ENCODE measurements around the gene MTFP1. TPM values are rescaled to one million over a fixed set of nuclear protein-coding genes. Genes with fewer than 3 reads are reported as not detected.

MTFP1 gene
- total and polyA plus RNA-seq, 2 experiments from 2014 or later, result 54.6 to 64.1 TPM

DNA sequence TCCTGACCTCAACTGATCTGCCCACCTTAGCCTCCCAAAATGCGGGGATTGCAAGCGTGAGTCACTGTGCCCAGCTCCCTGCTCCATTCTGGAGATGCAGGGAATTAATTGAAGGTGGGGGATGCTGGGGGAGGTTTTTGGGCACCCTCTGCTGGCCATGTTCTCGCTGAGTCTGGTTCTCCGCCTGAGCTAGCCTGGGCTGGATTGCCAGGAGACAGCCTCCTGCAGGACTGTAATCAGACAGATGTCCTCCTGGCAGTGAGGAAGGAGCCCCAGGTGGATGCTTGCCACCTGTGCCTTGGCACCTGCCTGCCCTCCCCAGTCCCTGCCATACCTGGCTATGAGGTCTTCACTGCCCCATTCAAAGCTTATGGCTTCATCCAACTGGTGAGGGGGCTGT is 5.4 kb downstream of the MTFP1 start:
- no peak overlapping the region for H2AFZ ChIP-seq
- ATAC-seq (no peak; the same call in 2 of the 3 replicates), DNase-seq (ENCODE audit: low spot score) (peak; percentile 41)
- H3K27ac Mint-ChIP-seq, result no peak overlapping the region
- H3K36me3 Mint-ChIP-seq (ENCODE audit: low read depth), result peaks cover 15% of the 10 kb centered on the region
- no peaks in the 10 kb centered on the region for H3K27me3 ChIP-seq (ENCODE audit: insufficient read depth)
- peaks cover 6% of the 10 kb centered on the region for H3K9me3 Mint-ChIP-seq
- no peaks in the 10 kb centered on the region; the same call in 1 of the 2 replicates for H3K36me3 ChIP-seq (ENCODE audit: insufficient read depth)
- no peak overlapping the region for H3K4me3 ChIP-seq
- H3K9me2 ChIP-seq (ENCODE audit: insufficient read depth), result 0 out of 2 replicates have a peak, but pooled peaks cover 4% of the 10 kb centered on the region
- no peaks in the 10 kb centered on the region for H4K20me1 ChIP-seq (replicated peaks; ENCODE audit: insufficient read depth)
- H3K4me3 Mint-ChIP-seq, result no peak overlapping the region
- H3K27me3 Mint-ChIP-seq (ENCODE audit: insufficient read depth, low read depth, poor library complexity), result peaks cover 8% of the 10 kb centered on the region
- H3K27ac ChIP-seq (ENCODE audit: low read depth), result no peak overlapping the region
- H3K4me1 ChIP-seq (ENCODE audit: insufficient read depth), result no peaks in the 10 kb centered on the region; the same call in 1 of the 2 replicates
- no peaks in the 10 kb centered on the region for H3K79me2 ChIP-seq (replicated peaks; ENCODE audit: insufficient read depth)
- H3F3A ChIP-seq (replicated peaks; ENCODE audit: low read depth), result peaks cover 3% of the 10 kb centered on the region; the same call in 1 of the 2 replicates
- H3K4me1 Mint-ChIP-seq, result peaks cover 13% of the 10 kb centered on the region
- H3K4me2 ChIP-seq, result no peak overlapping the region
- no peak for TF ChIP-seq EZH2 (IDR thresholded peaks at IDR 0.05; ENCODE audit: low read depth, unreplicated experiment)
- TF ChIP-seq, protein P1, sequence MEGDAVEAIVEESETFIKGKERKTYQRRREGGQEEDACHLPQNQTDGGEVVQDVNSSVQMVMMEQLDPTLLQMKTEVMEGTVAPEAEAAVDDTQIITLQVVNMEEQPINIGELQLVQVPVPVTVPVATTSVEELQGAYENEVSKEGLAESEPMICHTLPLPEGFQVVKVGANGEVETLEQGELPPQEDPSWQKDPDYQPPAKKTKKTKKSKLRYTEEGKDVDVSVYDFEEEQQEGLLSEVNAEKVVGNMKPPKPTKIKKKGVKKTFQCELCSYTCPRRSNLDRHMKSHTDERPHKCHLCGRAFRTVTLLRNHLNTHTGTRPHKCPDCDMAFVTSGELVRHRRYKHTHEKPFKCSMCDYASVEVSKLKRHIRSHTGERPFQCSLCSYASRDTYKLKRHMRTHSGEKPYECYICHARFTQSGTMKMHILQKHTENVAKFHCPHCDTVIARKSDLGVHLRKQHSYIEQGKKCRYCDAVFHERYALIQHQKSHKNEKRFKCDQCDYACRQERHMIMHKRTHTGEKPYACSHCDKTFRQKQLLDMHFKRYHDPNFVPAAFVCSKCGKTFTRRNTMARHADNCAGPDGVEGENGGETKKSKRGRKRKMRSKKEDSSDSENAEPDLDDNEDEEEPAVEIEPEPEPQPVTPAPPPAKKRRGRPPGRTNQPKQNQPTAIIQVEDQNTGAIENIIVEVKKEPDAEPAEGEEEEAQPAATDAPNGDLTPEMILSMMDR (conservative IDR thresholded peaks at IDR 0.05; ENCODE audit: low read depth in 2 of 2), result peak; percentile 21 to 57; a peak in 2 of 4 replicates

DNA sequence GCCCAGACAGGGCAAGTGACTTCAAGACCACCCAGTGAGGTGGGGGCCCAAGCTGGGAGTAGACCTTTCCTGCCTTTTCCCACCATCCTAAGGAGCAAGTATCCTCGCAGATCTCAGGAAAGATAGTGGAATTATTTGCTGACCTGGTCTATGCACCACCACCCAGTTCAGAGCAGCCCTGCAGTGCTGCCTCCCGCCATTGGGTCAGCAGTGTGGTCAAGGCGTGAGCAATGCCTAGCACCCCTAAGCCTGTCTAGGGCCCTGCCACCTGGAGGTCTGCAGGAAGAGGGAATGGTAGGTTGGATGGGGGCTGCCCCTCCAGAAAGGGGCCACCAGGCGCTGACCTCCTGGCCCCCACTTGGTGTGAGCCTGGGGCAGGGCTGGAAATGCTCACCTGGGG is 6.5 kb downstream of the MTFP1 start:
- no peaks in the 10 kb centered on the region for H3K79me2 ChIP-seq (replicated peaks; ENCODE audit: insufficient read depth)
- no peak overlapping the region for H3K27ac ChIP-seq (ENCODE audit: low read depth)
- H3K27ac Mint-ChIP-seq, result no peak overlapping the region
- no peak overlapping the region for H3K4me3 ChIP-seq
- H3K4me2 ChIP-seq, result no peak overlapping the region
- peaks cover 3% of the 10 kb centered on the region; the same call in 1 of the 2 replicates for H3F3A ChIP-seq (replicated peaks; ENCODE audit: low read depth)
- H3K9me3 Mint-ChIP-seq, result peaks cover 7% of the 10 kb centered on the region
- ATAC-seq, result peak; percentile 34; the same call in 2 of the 3 replicates
- DNase-seq (ENCODE audit: low spot score), result no peak
- peaks cover 14% of the 10 kb centered on the region for H3K36me3 Mint-ChIP-seq (ENCODE audit: low read depth)
- 0 out of 2 replicates have a peak, but pooled peaks cover 4% of the 10 kb centered on the region for H3K9me2 ChIP-seq (ENCODE audit: insufficient read depth)
- H3K4me1 ChIP-seq (ENCODE audit: insufficient read depth), result no peaks in the 10 kb centered on the region
- no peak overlapping the region for H3K4me3 Mint-ChIP-seq
- H3K27me3 Mint-ChIP-seq (ENCODE audit: insufficient read depth, low read depth, poor library complexity), result peaks cover 8% of the 10 kb centered on the region
- no peaks in the 10 kb centered on the region; the same call in 1 of the 2 replicates for H3K36me3 ChIP-seq (ENCODE audit: insufficient read depth)
- no peaks in the 10 kb centered on the region for H3K27me3 ChIP-seq (ENCODE audit: insufficient read depth)
- no peaks in the 10 kb centered on the region for H4K20me1 ChIP-seq (replicated peaks; ENCODE audit: insufficient read depth)
- peaks cover 15% of the 10 kb centered on the region for H3K4me1 Mint-ChIP-seq
- no peak overlapping the region for H2AFZ ChIP-seq
- TF ChIP-seq STAT1 (IDR thresholded peaks at IDR 0.05; ENCODE audit: unreplicated experiment) (no peak), EZH2phosphoT487 (IDR thresholded peaks at IDR 0.05; ENCODE audit: unreplicated experiment) (no peak), ZNF331 (CRISPR knock-in tag; IDR thresholded peaks at IDR 0.05; ENCODE audit: low read depth) (no peak)
- TF ChIP-seq, protein P2, sequence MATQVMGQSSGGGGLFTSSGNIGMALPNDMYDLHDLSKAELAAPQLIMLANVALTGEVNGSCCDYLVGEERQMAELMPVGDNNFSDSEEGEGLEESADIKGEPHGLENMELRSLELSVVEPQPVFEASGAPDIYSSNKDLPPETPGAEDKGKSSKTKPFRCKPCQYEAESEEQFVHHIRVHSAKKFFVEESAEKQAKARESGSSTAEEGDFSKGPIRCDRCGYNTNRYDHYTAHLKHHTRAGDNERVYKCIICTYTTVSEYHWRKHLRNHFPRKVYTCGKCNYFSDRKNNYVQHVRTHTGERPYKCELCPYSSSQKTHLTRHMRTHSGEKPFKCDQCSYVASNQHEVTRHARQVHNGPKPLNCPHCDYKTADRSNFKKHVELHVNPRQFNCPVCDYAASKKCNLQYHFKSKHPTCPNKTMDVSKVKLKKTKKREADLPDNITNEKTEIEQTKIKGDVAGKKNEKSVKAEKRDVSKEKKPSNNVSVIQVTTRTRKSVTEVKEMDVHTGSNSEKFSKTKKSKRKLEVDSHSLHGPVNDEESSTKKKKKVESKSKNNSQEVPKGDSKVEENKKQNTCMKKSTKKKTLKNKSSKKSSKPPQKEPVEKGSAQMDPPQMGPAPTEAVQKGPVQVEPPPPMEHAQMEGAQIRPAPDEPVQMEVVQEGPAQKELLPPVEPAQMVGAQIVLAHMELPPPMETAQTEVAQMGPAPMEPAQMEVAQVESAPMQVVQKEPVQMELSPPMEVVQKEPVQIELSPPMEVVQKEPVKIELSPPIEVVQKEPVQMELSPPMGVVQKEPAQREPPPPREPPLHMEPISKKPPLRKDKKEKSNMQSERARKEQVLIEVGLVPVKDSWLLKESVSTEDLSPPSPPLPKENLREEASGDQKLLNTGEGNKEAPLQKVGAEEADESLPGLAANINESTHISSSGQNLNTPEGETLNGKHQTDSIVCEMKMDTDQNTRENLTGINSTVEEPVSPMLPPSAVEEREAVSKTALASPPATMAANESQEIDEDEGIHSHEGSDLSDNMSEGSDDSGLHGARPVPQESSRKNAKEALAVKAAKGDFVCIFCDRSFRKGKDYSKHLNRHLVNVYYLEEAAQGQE (IDR thresholded peaks at IDR 0.05; ENCODE audit: unreplicated experiment), result no peak
- TF ChIP-seq, protein P1 (conservative IDR thresholded peaks at IDR 0.05; ENCODE audit: low read depth in 2 of 2), result no peak

Measured in GM23338 (cell line).